HepG2 (cell line): ENCODE results near the gene BPIFA1. TPM values are rescaled to one million over a fixed set of nuclear protein-coding genes. Genes with fewer than 3 reads are reported as not detected.

Experiments used
- CBX1 ChIP-seq: IDR thresholded peaks from one replicate; pipeline ENCODE4 v1.6.1; 2016; ENCODE audit warnings: antibody characterized with exemption, low read depth
- CCDC6 ChIP-seq: sonication (generic); formaldehyde crosslinking; IDR thresholded peaks from 2 replicates; pipeline ENCODE4 v1.8.1; 2022; ENCODE audit warnings: mild to moderate bottlenecking, missing genetic modification reagents, moderate library complexity
- HNF4A ChIP-seq: sonication (generic); formaldehyde crosslinking; IDR thresholded peaks from 2 replicates; pipeline ENCODE4 v1.4.0; 2020; ENCODE audit warnings: missing genetic modification reagents
- HNF4G ChIP-seq, 2 experiments: sonication (generic) in 1 of 2; formaldehyde crosslinking in 1 of 2; IDR thresholded peaks; 2 replicates each; pipeline versions ENCODE4 v1.4.0 to v1.6.1; 2011 to 2020; ENCODE audit warnings: borderline replicate concordance in 2 of 2, low read depth in 2 of 2, mild to moderate bottlenecking in 2 of 2, low read length in 1 of 2, missing genetic modification reagents in 1 of 2, moderate library complexity in 1 of 2
- KLF15 ChIP-seq: sonication (generic); formaldehyde crosslinking; IDR thresholded peaks from 2 replicates; pipeline ENCODE4 v1.8.1; 2023; ENCODE audit warnings: borderline replicate concordance, mild to moderate bottlenecking, inconsistent platforms, missing genetic modification reagents, mixed read lengths
- MAFF ChIP-seq: IDR thresholded peaks from 2 replicates; pipeline ENCODE4 v1.6.1; 2011; ENCODE audit warnings: low read depth, low read length, improper control_type of control experiment
- MAZ ChIP-seq, 2 experiments: sonication (generic) in 1 of 2; formaldehyde crosslinking in 1 of 2; IDR thresholded peaks; 2 replicates each; pipeline versions ENCODE4 v1.5.0 to v1.6.1; 2012 to 2020; ENCODE audit warnings: low read depth in 2 of 2, mild to moderate bottlenecking in 2 of 2, borderline replicate concordance in 1 of 2, improper control_type of control experiment in 1 of 2, low read length in 1 of 2, missing genetic modification reagents in 1 of 2, moderate library complexity in 1 of 2
- NR2F6 ChIP-seq, 2 experiments: IDR thresholded peaks; 2 replicates each; pipeline ENCODE4 v1.6.1; 2016; ENCODE audit warnings: antibody characterized with exemption in 1 of 2, mild to moderate bottlenecking in 1 of 2
- PRPF4 ChIP-seq: fragments of 200-400 bp; formaldehyde crosslinking; IDR thresholded peaks from 2 replicates; pipeline ENCODE4 v1.6.1; 2016; ENCODE audit warnings: low read length, low read depth; ENCODE audit not compliant: poor library complexity, severe bottlenecking
- RFX3 ChIP-seq: IDR thresholded peaks from 2 replicates; pipeline ENCODE4 v1.6.1; 2016; ENCODE audit warnings: missing biosample characterization, missing genetic modification reagents
- ZMYM4 ChIP-seq: sonication (generic); formaldehyde crosslinking; IDR thresholded peaks from 2 replicates; pipeline ENCODE4 v1.8.1; 2023; ENCODE audit warnings: mild to moderate bottlenecking, missing genetic modification reagents
- ZNF124 ChIP-seq: sonication (generic); formaldehyde crosslinking; IDR thresholded peaks from 2 replicates; pipeline ENCODE4 v1.4.0; 2020; ENCODE audit warnings: missing genetic modification reagents
- ZNF629 ChIP-seq: sonication (generic); formaldehyde crosslinking; conservative IDR thresholded peaks from 2 replicates; pipeline ENCODE4 v1.5.0; 2020; ENCODE audit warnings: missing genetic modification reagents
- ZNF761 ChIP-seq: sonication (generic); formaldehyde crosslinking; conservative IDR thresholded peaks from 2 replicates; pipeline ENCODE4 v1.4.0; 2020; ENCODE audit warnings: mild to moderate bottlenecking, missing genetic modification reagents
- polyA plus RNA-seq, 8 experiments: library from polyadenylated mRNA; depleted of rRNA in 3 of 8; stranded (reverse) in 7 of 8; unstranded in 1 of 8; fragments of >200 nt; fragmentation: Illumina TruSeq in 4 of 8; extraction: Trizol in 4 of 8; gene quantifications; 2 replicates each; pipeline versions ENCODE4 v1.2.1 to v1.2.3, GENCODE V29; 2011 to 2016; ENCODE audit warnings: low read depth in 4 of 8, missing spikeins in 1 of 8, mixed read lengths in 1 of 8; ENCODE audit not compliant: insufficient read depth in 1 of 8
- total RNA-seq, 5 experiments: library from RNA; depleted of rRNA; stranded (reverse); fragments of >200 nt; fragmentation: Illumina TruSeq; extraction: Trizol; gene quantifications; 2 replicates each; pipeline ENCODE4 v1.2.3, GENCODE V29; 2016; ENCODE audit warnings: low read depth in 1 of 5
- TF ChIP-seq, protein P1 (sequence below): sonication (generic); formaldehyde crosslinking; IDR thresholded peaks from 2 replicates; pipeline ENCODE4 v1.4.0; 2020; ENCODE audit warnings: missing genetic modification reagents
- TF ChIP-seq, protein P2 (sequence below): sonication (generic); formaldehyde crosslinking; IDR thresholded peaks from 2 replicates; pipeline ENCODE4 v1.5.0; 2020; ENCODE audit warnings: mild to moderate bottlenecking, missing genetic modification reagents, moderate library complexity
- TF ChIP-seq, protein P3 (sequence below): sonication (generic); formaldehyde crosslinking; IDR thresholded peaks from 2 replicates; pipeline ENCODE4 v1.4.0; 2020; ENCODE audit warnings: mild to moderate bottlenecking, low read depth, missing genetic modification reagents
- TF ChIP-seq, protein P4 (sequence below): sonication (generic); formaldehyde crosslinking; IDR thresholded peaks from 2 replicates; pipeline ENCODE4 v1.4.0; 2020; ENCODE audit warnings: mild to moderate bottlenecking, missing genetic modification reagents
- TF ChIP-seq, protein P5 (sequence below): sonication (generic); formaldehyde crosslinking; conservative IDR thresholded peaks from 2 replicates; pipeline ENCODE4 v1.8.0; 2022; ENCODE audit warnings: mild to moderate bottlenecking, moderate library complexity, missing genetic modification reagents

BPIFA1 gene
- total and polyA plus RNA-seq, 2 of the 13 experiments (the other 11 are each of a cell fraction or from before 2014, with no cell fraction given): not detected

DNA sequence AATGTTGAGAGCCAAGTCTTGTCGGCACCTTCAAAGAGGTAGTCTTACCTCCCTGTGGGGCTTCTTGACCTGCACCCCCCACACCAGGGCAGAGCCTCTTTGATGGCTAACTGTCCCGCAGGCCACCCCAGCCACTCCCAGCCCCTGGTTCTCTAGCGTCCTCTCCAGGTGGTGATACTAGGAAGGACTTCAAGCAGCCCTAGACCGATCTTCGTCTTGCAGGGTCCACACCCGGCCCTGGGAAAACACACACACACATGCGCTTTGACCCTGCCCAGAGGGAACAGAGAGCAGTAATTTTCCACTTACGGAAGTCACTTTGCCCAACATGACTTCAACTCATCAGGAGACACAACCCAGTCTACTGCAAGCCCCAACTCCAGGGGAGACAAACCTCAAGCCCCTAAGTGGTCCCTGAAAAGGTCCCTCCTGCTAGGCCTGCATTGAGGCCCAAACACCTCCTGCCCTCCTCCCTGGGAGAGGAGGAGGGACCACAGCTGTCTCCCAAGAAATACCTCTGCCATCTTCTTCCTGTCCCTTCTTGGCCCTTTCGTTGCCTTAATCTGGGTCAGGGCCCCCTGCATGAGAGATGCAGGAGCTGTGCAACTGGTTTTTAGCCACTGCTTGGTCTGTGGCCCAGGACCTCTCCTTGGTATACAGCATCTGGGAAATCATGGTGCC lies 44.3 kb downstream of the BPIFA1 start (continued):
- TF ChIP-seq, protein P1, sequence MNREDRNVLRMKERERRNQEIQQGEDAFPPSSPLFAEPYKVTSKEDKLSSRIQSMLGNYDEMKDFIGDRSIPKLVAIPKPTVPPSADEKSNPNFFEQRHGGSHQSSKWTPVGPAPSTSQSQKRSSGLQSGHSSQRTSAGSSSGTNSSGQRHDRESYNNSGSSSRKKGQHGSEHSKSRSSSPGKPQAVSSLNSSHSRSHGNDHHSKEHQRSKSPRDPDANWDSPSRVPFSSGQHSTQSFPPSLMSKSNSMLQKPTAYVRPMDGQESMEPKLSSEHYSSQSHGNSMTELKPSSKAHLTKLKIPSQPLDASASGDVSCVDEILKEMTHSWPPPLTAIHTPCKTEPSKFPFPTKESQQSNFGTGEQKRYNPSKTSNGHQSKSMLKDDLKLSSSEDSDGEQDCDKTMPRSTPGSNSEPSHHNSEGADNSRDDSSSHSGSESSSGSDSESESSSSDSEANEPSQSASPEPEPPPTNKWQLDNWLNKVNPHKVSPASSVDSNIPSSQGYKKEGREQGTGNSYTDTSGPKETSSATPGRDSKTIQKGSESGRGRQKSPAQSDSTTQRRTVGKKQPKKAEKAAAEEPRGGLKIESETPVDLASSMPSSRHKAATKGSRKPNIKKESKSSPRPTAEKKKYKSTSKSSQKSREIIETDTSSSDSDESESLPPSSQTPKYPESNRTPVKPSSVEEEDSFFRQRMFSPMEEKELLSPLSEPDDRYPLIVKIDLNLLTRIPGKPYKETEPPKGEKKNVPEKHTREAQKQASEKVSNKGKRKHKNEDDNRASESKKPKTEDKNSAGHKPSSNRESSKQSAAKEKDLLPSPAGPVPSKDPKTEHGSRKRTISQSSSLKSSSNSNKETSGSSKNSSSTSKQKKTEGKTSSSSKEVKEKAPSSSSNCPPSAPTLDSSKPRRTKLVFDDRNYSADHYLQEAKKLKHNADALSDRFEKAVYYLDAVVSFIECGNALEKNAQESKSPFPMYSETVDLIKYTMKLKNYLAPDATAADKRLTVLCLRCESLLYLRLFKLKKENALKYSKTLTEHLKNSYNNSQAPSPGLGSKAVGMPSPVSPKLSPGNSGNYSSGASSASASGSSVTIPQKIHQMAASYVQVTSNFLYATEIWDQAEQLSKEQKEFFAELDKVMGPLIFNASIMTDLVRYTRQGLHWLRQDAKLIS (CRISPR knock-in tag): no peak
- TF ChIP-seq ZMYM4 (CRISPR knock-in tag) (peak; percentile 88), MAZ (IDR thresholded peaks at IDR 0.05; ENCODE audit: borderline replicate concordance, low read depth, low read length) (no peak), MAZ (CRISPR knock-in tag; IDR thresholded peaks at IDR 0.05; ENCODE audit: low read depth) (0 out of 2 replicates have a peak, but pooled peaks have one; percentile 68), HNF4G (IDR thresholded peaks at IDR 0.05; ENCODE audit: borderline replicate concordance, low read depth, low read length) (no peak; the same call in 1 of the 2 replicates), HNF4G (CRISPR knock-in tag; IDR thresholded peaks at IDR 0.05; ENCODE audit: borderline replicate concordance, low read depth) (peak; percentile 84; the same call in 1 of the 2 replicates), ZNF124 (0 out of 2 replicates have a peak, but pooled peaks have one; percentile 63), NR2F6 (IDR thresholded peaks at IDR 0.05) (peak; percentile 45; the same call in 1 of the 2 replicates), NR2F6 (CRISPR knock-in tag; IDR thresholded peaks at IDR 0.05) (peak; percentile 81), RFX3 (no peak), ZNF761 (0 out of 2 replicates have a peak, but pooled peaks have one; percentile 70), CCDC6 (peak; percentile 84; the same call in 1 of the 2 replicates), HNF4A (peak; percentile 79), ZNF629 (no peak), PRPF4 (no peak), MAFF (no peak), CBX1 (no peak), KLF15 (CRISPR knock-in tag) (no peak)
- TF ChIP-seq, protein P2, sequence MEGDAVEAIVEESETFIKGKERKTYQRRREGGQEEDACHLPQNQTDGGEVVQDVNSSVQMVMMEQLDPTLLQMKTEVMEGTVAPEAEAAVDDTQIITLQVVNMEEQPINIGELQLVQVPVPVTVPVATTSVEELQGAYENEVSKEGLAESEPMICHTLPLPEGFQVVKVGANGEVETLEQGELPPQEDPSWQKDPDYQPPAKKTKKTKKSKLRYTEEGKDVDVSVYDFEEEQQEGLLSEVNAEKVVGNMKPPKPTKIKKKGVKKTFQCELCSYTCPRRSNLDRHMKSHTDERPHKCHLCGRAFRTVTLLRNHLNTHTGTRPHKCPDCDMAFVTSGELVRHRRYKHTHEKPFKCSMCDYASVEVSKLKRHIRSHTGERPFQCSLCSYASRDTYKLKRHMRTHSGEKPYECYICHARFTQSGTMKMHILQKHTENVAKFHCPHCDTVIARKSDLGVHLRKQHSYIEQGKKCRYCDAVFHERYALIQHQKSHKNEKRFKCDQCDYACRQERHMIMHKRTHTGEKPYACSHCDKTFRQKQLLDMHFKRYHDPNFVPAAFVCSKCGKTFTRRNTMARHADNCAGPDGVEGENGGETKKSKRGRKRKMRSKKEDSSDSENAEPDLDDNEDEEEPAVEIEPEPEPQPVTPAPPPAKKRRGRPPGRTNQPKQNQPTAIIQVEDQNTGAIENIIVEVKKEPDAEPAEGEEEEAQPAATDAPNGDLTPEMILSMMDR: peak; percentile 53
- TF ChIP-seq, protein P3, sequence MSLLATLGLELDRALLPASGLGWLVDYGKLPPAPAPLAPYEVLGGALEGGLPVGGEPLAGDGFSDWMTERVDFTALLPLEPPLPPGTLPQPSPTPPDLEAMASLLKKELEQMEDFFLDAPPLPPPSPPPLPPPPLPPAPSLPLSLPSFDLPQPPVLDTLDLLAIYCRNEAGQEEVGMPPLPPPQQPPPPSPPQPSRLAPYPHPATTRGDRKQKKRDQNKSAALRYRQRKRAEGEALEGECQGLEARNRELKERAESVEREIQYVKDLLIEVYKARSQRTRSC: 0 out of 2 replicates have a peak, but pooled peaks have one; percentile 51
- TF ChIP-seq, protein P4, sequence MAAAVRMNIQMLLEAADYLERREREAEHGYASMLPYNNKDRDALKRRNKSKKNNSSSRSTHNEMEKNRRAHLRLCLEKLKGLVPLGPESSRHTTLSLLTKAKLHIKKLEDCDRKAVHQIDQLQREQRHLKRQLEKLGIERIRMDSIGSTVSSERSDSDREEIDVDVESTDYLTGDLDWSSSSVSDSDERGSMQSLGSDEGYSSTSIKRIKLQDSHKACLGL (CRISPR knock-in tag): peak; percentile 32; the same call in 1 of the 2 replicates
- TF ChIP-seq, protein P5, sequence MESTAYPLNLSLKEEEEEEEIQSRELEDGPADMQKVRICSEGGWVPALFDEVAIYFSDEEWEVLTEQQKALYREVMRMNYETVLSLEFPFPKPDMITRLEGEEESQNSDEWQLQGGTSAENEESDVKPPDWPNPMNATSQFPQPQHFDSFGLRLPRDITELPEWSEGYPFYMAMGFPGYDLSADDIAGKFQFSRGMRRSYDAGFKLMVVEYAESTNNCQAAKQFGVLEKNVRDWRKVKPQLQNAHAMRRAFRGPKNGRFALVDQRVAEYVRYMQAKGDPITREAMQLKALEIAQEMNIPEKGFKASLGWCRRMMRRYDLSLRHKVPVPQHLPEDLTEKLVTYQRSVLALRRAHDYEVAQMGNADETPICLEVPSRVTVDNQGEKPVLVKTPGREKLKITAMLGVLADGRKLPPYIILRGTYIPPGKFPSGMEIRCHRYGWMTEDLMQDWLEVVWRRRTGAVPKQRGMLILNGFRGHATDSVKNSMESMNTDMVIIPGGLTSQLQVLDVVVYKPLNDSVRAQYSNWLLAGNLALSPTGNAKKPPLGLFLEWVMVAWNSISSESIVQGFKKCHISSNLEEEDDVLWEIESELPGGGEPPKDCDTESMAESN (CRISPR knock-in tag): no peak
